Thyroid gland (tissue), 4 donors: ENCODE measurements around the gene MRPL41. TPM values are rescaled to one million over a fixed set of nuclear protein-coding genes. Genes with fewer than 3 reads are reported as not detected.

Experiments
- DNase-seq, 2 donors: peaks; one replicate each; pipeline ENCODE4 v3.0.0-alpha.2; 2019
- H3K27ac ChIP-seq, 3 donors: fragments of 200-600 bp; sonication (generic); 1 replicate in 2 of 3; 2 replicates in 1 of 3; pipeline ENCODE4 v1.5.1; 2016 to 2019; ENCODE audit warnings: mild to moderate bottlenecking in 1 of 3, moderate library complexity in 1 of 3
- H3K27me3 ChIP-seq: fragments of 200-600 bp; sonication (generic); one replicate; pipeline ENCODE4 v1.5.1; 2019
- H3K36me3 ChIP-seq, 2 donors: fragments of 200-600 bp; sonication (generic); one replicate each; pipeline ENCODE4 v1.5.1; 2016 to 2019
- H3K4me1 ChIP-seq, 2 donors: fragments of 200-600 bp; sonication (generic); one replicate each; pipeline ENCODE4 v1.5.1; 2017 to 2019
- H3K4me3 ChIP-seq, 3 donors: fragments of 200-600 bp; sonication (generic); replicated peaks in 1 of 3; 1 replicate in 2 of 3; 2 replicates in 1 of 3; pipeline ENCODE4 v1.5.1; 2016; ENCODE audit warnings: mild to moderate bottlenecking in 1 of 3
- H3K9me3 ChIP-seq: fragments of 200-600 bp; sonication (generic); one replicate; pipeline ENCODE4 v1.5.1; 2017
- POLR2A ChIP-seq, 2 donors: fragments of 450-650 bp; IDR thresholded peaks; one replicate each; pipeline ENCODE4 v1.6.1; 2017; ENCODE audit warnings: antibody characterized with exemption in 2 of 2, mild to moderate bottlenecking in 2 of 2, moderate library complexity in 1 of 2
- WGBS, 2 donors: methylation state at CpG; one replicate each; pipeline ENCODE4 v1.1.5; 2017; 5-methylcytosine and 5-hydroxymethylcytosine counted together
- intact Hi-C: fragments of 100-400 bp; cut with DNase I; formaldehyde crosslinking; loops from one replicate; pipeline ENCODE4 v1.15.1; 2023
- total RNA-seq, 4 donors: library from RNA; depleted of rRNA; stranded (reverse); fragments of >200 nt; gene quantifications; one replicate each; pipeline ENCODE4 v1.2.3, GENCODE V29; 2016
- TF ChIP-seq, protein P1 (sequence below), 6 experiments: fragments of 200-600 bp in 3 of 6; fragments of 450-650 bp in 3 of 6; sonication (generic) in 3 of 6; IDR thresholded peaks; one replicate each; pipeline ENCODE4 v1.5.1; 2016 to 2019; ENCODE audit warnings: antibody characterized with exemption in 6 of 6, mild to moderate bottlenecking in 2 of 6, inconsistent platforms in 1 of 6, moderate library complexity in 1 of 6

The MRPL41 gene
- total RNA-seq, 4 donors from 2014 or later, result 24.5 to 67.2 (median 47.7) TPM

DNA sequence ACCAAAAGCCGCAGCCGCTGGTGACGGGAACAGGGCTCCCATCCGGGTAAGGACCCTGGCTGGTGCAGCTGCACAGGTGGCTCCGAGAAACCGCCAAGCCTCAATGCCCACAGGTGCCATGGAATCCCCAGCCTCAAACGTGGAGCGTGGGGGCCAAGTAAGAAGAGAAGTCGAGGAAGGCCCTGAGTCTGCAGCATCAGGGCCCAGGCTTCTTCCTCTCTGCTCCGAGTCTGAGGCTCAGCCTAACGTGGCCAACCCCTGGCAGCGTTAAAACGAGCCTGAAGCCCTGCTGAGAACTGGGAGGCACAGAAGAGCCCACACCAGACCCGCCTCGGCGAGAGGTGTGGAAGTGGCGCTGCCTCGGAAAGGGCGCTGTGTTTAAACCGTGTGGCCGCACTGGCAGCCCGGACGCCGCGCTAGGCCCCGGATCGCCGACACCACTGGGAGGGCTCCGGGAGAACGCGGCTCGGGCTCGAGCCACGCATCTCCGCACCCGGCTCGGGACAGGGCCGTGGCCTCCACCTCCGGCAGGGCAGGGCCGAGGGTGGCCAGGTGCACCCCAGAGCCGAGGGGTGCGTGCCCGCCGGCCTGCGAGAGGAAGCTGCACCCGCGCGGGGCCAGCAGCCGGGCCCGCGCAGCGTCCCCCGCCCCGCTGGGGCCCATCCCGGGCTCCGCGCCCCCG, 37.9 kb downstream of the MRPL41 start:
- no peaks in the 10 kb centered on the region for H3K9me3 ChIP-seq
- TF ChIP-seq, protein P1, sequence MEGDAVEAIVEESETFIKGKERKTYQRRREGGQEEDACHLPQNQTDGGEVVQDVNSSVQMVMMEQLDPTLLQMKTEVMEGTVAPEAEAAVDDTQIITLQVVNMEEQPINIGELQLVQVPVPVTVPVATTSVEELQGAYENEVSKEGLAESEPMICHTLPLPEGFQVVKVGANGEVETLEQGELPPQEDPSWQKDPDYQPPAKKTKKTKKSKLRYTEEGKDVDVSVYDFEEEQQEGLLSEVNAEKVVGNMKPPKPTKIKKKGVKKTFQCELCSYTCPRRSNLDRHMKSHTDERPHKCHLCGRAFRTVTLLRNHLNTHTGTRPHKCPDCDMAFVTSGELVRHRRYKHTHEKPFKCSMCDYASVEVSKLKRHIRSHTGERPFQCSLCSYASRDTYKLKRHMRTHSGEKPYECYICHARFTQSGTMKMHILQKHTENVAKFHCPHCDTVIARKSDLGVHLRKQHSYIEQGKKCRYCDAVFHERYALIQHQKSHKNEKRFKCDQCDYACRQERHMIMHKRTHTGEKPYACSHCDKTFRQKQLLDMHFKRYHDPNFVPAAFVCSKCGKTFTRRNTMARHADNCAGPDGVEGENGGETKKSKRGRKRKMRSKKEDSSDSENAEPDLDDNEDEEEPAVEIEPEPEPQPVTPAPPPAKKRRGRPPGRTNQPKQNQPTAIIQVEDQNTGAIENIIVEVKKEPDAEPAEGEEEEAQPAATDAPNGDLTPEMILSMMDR (IDR thresholded peaks at IDR 0.05), result no peak
- TF ChIP-seq POLR2A (IDR thresholded peaks at IDR 0.05), result no peak
- DNase-seq, result no peak

DNA sequence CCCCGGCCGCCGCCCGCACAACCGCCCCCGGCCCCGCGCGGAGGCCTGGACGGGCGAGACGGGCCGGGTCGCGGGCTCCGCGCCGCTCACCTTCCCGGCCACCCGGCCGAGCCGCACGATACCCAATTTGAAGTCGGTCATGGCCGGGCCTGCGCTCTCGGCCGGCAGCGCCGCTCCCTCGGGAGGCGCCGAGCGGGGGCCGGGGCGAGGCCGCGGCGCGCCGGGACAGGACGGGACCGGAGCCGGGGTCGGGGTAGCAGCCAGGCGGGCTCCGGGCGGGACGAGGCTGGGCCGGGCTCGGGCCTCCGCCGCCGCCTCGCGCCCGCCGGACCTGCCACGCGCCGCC, 38.4 kb downstream of the MRPL41 start:
- WGBS, 2 donors, result no CpG with 5 or more reads among the region's 61 CpGs
- intact Hi-C loops, result no loop called here
- H3K27me3 ChIP-seq, result no peaks in the 10 kb centered on the region
- H3K4me1 ChIP-seq, result peaks cover 10 to 31% of the 10 kb centered on the region in 2 donors
- H3K4me3 ChIP-seq, result peak overlapping the region in 1 of 3 donors; percentile 46
- TF ChIP-seq, protein P1 (IDR thresholded peaks at IDR 0.05), result no peak
- peak in 1 of 2 donors; percentile 7 for TF ChIP-seq POLR2A (IDR thresholded peaks at IDR 0.05)
- no peaks in the 10 kb centered on the region for H3K9me3 ChIP-seq
- no peak overlapping the region for H3K27ac ChIP-seq
- DNase-seq, result no peak
- H3K36me3 ChIP-seq, result peaks cover 7 to 8% of the 10 kb centered on the region in 2 donors

More for the DNA sequence above, 37.9 kb downstream of the MRPL41 start:
- Histone ChIP-seq H3K27ac (no peak overlapping the region), H3K27me3 (no peaks in the 10 kb centered on the region), H3K4me3 (peak overlapping the region; percentile 22 to 46 (median 29)), H3K4me1 (peaks cover 10 to 31% of the 10 kb centered on the region in 2 donors), H3K36me3 (peaks cover 7 to 8% of the 10 kb centered on the region in 2 donors)
- WGBS, 2 donors, result 22 to 69% methylated on average over 5 to 19 of the region's 58 CpGs
- intact Hi-C loops, result no loop called here

DNA sequence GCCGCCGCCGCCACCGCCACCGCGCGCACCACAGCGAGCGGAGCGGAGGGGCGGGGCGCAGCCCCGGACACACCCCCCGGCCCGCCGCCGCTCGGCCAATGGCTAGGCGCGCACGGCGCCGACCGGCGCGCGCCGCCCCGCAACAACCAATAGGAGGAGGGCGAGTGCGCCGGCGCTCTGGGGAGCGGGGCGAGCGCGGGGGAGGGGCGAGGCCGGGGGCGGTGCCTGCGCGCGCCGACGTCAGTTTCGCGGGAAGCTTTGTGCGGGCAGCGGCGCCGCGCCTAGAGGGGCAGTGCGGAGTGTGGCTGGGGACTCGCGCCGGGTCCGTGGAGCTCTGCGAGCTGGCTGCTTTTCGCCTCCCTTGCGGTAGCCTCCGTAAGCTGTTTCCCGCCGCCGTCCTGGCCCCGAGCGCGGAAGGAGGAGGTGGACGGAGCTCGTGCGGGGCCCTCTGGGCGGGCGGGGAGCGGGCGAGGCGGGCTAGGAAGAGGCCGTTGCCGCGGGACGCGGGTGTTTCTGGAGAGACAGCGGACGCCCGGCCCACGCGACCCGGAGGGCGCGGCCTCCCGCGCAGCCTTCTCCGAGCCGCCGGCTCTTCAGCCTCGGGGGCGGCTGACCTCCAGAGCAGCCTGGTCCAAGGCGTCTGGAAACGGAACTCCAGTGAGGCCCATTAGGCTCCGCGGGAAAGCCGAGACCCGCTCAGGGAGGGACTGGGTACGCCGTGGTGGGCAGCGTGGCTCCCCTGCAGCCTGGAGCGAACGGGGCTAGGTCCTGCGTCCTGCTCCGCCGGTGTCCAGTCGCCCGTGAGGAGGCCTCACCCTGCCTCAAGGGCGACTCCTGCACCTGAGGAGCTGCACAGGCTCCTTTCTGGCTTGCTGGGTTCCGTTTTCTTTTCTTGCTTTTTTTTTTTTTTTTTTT, 39.0 kb downstream of the MRPL41 start, which contains the start of gene ZMYND19:
TSS of gene ZMYND19 (minus strand) at position 44 of the 915 bp plus-strand sequence. CDS start 249 bp downstream, outside the sequence.
- DNase-seq, result peak; percentile 84 to 89
- H3K9me3 ChIP-seq, result no peaks in the 10 kb centered on the region
- peak within 1 kb of the TSS; percentile 42 to 81 (median 76) for H3K4me3 ChIP-seq
- no peaks in the 10 kb centered on the region for H3K27me3 ChIP-seq
- TF ChIP-seq, protein P1 (IDR thresholded peaks at IDR 0.05), result no peak
- peak in 1 of 2 donors; percentile 57 for TF ChIP-seq POLR2A (IDR thresholded peaks at IDR 0.05)
- peaks cover 10 to 31% of the 10 kb centered on the region in 2 donors for H3K4me1 ChIP-seq
- intact Hi-C loops, result no loop called here
- 1% methylated on average over 12 to 16 of the region's 113 CpGs for WGBS, 2 donors
- H3K27ac ChIP-seq, result peak within 1 kb of the TSS in 1 of 3 donors; percentile 32
- H3K36me3 ChIP-seq, result peaks cover 7 to 8% of the 10 kb centered on the region in 2 donors

DNA sequence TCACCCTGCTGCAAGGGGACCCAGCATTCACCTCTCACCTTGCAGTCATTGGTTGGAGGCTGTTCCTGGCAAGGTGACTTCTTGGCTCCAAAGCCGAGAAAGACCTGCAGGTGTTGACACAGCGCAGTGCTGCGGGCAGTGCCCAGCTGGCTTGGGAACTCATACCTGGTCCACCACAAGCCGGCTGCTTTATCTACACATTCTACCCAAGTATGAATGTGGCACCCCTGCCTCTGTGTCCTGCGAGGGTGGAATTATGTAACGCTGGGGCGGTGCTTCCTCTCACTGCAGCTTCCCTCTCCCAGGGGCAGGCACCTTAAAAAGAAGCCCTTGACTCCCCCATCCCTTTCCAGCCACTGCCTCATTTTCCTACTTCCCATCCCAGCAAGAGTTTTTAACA, 41.1 kb downstream of the MRPL41 start:
- Histone ChIP-seq H3K36me3 (no peaks in the 10 kb centered on the region), H3K4me3 (no peak overlapping the region), H3K4me1 (peaks cover 10 to 31% of the 10 kb centered on the region in 2 donors), H3K27ac (peak overlapping the region; percentile 0 to 78 (median 68)), H3K9me3 (no peaks in the 10 kb centered on the region), H3K27me3 (no peaks in the 10 kb centered on the region)
- TF ChIP-seq, protein P1 (IDR thresholded peaks at IDR 0.05), result no peak
- no peak for TF ChIP-seq POLR2A (IDR thresholded peaks at IDR 0.05)
- intact Hi-C loops, result no loop called here
- WGBS, 2 donors, result 16 to 31% methylated on average over 5 to 7 of the region's 7 CpGs
- DNase-seq, result peak; percentile 77 to 85
